Embryonic facial prominence (tissue), 1 donor: ENCODE results near the gene TMEM266.

Experiments
- DNase-seq: peaks from one replicate; pipeline ENCODE4 v3.0.0-alpha.2; 2016; ENCODE audit errors: extremely low spot score

TMEM266 gene

DNA sequence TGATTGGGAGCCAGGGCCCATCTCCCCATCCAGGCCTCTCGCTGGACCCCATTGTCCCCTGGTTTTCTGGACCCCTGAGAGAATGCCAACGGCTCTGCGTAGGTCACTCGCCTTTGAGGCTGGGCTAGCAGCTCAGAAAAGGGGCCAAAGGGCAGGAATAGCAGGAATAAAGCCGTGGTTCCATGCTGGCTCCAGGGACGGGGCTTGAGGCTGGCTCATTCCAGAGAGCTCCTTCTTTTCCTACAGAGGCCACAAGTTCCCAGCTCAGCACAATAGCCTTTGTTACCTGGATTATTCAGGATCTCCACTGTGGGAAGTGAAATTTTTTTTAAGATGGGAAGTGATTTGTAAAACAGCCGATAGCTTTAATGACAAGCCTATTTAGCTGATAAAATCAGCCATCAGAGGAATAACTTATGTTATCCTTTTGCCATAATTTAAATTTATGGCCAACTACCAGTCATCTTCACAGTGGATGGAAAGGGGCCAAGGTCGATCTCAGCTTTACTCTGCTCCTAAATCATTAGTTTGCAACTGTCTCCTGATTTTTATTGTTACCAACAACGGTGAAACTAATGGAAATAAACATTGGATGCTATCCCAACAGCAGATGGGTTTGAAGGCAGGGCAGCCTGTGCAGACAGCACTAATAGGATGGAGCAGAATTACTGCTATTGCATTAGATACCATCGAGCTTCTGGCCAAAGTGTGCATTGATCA, 124.3 kb downstream of the TMEM266 start:
- DNase-seq: no peak

DNA sequence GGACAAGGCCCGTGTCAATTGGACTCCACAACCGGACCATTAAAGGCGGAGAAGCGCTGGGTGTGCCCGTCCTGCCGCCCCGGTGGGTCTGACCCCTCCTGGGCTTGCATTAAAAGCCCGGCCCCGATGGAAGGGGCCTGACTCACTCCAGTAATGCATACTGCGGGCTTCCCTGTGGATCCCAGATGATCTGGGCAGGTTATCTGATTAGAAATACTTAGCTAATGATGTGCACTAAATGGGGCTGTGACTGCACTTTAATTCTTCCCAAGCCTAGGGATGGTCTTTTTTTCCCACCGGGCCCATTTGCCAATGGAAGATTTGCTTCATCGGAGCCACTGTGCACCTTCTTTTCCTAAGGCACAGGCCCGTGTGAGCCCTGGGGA, 124.9 kb downstream of the TMEM266 start:
- DNase-seq: no peak

DNA sequence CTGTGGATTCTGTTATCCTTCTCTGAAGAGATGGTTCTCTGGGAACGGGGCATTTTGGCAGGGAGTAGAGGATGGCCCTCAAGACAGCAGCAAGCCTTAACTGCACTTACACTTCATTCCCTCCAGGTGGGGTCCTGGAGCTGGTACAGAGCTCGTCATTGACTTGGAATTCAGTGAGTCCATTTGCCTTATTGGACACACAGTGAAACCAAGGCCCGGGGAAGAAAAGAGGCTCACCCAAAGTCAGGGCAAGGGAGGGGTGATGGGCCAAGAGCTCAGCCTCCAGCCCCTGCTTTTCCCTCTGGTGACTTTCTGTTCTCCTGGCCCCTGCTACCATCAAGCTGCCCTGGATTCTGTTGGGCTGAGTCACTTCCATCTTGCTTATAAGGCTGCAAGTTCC, 125.9 kb downstream of the TMEM266 start:
- DNase-seq: no peak

DNA sequence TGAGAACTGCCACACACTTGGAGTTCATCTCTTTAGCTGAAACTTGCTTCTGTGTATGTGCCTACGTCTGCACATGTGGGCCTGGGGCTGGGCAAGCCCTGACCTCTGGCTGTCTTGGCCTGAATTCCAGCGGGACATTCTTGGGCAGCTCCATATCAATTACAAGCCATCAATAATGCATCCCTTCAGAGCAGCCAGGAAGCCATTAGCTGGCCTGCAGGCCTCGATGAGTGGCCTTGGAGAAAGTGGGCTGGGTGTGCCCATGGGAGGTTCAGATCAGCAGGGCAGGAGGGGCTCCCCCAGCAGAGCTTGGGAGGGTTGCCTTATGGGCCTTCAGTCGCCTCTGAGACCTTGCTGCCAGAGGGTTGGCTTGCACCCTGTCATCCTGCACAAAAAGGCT, 127.4 kb downstream of the TMEM266 start:
- DNase-seq: no peak

DNA sequence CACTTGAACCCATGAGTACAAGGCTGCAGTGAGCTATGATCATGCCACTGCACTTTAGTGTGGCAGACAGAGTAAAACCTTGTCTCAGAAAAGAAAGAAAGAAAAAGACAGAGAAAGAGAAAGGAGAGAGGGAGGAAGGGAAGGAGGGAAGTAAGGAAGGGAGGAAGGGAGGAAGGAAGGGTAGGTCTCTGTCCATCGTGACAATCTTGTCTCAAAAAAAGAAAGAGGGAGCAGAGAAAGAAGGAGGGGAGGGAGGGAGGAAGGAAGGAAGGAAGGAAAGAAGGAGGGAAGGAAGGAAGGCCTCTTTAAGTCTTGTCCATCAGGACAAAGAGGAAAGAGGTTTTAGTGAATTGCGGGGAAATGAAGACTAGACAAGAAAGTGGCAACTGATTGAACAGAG, 129.3 kb downstream of the TMEM266 start:
- DNase-seq: no peak

DNA sequence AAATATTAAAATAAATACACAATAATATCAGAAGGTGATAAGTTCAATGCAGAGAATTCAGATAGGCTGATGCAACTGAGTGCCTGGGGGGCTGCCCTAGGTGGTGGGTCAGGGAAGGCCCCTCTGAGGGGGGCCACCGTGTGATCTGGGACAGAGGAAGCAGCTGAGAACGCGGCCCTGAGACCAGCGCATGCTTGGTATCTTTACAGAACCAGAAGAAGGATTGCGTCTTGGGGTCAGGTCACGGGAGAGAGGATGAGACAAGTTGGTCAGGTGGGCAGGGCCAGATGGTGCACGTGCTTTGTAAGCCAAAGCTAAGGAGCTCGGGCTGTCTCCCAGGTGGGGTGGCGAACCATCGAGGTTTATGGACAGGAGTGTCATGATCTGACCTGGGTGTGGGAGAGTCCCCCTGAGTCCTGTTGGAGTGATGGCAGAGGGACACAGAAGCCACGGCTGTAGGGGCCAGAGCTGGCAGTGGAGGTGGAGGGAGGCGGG, 130.3 kb downstream of the TMEM266 start:
- DNase-seq: no peak

DNA sequence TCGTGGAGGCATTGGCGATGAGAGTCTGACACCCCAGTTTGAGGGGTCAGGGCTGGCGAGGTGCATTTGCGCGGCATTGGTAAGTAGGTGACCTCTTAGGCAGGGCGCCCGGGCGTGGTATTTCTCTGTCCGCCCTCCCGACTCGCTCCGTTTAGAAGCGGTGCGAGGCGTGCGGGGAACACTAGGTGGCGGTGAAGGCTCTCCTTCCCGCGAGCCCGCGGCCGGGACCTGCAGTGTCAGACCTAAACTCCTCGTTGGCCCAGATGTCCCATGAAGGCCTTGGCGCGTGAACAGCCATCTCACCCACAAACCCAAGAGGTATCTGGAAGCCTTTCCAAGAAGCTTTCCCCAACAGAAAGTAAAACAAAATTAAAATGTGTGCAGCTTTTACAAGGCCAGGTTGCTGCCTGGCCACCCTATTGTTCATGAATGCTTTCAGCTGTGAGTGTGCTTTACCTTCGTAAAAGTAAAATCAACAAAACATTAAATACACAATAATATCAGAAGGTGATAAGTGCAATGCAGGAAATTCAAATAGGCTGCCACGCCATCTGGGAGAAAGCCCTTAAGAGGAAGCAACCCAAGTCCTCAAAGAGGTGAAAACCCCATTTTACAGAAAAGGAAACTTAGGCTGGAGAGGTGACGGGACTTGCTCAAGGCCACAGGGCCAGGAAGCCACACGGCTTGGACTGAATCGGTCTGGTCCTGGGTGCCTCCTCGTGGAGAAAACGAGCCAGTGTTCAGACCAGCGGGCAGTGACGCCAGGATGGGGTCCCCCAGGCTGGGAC, 131.2 kb downstream of the TMEM266 start:
- DNase-seq: no peak

DNA sequence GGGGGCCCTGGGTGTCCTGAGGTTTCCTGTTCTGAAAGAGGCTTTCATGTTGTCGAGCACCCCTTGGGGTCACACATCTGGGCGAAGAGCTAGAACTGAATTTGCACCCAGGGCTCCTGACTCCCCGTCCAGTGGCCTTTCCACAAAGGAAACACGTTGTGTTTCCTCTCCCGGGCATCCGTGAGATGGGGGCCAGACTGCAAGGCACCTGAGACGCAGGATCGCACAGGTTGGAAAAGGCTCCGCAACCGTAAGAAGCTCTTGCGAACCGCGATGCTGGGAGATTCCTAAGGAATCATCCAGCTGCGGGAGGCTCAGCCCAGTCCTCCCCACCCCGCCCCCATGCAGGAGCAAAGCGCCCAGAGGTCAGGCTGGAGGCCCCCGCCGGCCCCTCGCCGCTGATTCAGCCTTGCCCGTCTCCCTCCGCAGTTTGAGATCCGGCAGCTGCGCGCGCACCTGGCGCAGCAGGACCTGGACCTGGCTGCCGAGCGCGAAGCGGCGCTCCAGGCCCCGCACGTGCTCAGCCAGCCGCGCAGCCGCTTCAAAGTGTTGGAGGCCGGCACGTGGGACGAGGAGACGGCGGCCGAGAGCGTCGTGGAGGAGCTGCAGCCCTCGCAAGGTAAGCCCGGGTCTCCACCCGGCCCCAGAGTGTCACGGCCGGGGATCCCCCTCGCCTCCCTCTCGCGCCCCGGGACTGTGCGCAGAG, 131.9 kb downstream of the TMEM266 start:
- DNase-seq: no peak

DNA sequence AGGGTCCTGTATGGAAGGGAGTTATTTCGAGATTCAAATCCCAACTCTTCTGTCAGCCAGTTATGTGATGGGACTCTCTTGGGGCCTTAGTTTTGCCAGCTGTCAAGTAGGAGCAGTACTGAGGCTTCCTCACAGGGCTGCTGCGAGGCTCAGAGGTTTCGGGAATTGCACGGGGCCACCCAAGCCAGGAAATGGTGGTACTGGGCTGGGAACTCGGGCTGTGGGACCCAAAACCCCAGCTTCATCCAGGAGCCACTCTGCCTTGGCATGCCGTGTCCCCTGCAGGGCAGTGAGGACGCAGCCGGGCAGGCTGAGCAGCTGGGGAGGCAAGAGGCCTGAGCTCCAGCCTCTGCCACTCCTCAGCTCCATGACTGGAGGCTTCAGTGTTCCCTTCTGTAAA, 132.9 kb downstream of the TMEM266 start:
- no peak for DNase-seq

DNA sequence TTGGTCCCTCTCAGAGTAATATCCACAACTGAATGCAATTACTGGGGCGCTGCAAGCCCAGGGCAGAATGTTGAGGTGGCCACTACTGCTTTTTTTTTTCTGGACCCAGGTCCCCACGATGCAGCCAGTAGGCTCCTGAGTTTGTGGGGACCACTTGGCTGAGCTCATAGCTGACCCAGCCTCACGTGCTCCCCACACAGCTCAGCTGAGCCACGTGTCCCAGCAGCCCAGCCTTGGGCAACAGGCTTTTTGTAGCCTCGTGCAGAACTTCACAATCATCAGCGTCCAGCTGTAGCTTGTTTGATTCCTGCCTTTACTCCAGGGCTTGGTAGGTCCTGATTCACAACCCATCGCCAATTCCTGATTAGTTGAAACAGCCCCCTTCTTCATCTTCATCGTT, 134.1 kb downstream of the TMEM266 start:
- no peak for DNase-seq

DNA sequence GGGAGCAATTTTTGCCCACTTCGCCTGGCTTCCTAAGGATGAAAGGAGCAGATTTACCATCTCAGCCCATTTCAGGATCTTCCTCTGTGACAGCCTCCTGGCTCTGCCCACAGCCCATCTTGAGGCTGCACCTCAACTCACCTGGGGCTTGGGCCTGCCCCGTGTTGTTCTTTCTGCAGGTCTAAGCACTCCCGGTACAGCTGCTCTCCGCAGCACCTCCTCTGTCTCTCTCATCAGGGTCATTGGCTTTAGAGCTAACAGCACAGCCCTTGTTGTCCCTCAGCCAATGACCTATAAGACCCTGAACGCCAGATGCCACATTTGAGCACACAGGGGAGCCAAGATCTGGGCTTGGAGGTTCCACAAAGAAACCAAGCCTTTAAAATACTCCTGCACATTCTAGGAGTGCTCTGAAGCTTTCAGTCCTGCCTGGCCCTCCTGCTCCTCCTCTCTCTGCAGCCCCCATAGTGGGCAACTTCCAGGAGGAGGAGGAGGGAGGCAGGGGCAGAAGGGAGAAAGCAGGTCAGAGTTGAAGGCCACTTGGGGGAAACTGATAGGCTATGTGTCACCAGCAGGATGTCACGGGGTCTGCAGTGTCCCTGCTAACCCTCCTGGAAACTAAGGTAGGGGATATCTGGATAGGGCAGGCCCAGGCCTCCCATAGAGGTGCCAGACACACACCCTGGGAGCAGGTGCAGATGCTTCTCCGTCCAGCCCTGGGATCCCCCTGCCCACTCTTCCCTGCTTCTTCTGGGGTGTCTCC, 135.9 kb downstream of the TMEM266 start:
- no peak for DNase-seq

DNA sequence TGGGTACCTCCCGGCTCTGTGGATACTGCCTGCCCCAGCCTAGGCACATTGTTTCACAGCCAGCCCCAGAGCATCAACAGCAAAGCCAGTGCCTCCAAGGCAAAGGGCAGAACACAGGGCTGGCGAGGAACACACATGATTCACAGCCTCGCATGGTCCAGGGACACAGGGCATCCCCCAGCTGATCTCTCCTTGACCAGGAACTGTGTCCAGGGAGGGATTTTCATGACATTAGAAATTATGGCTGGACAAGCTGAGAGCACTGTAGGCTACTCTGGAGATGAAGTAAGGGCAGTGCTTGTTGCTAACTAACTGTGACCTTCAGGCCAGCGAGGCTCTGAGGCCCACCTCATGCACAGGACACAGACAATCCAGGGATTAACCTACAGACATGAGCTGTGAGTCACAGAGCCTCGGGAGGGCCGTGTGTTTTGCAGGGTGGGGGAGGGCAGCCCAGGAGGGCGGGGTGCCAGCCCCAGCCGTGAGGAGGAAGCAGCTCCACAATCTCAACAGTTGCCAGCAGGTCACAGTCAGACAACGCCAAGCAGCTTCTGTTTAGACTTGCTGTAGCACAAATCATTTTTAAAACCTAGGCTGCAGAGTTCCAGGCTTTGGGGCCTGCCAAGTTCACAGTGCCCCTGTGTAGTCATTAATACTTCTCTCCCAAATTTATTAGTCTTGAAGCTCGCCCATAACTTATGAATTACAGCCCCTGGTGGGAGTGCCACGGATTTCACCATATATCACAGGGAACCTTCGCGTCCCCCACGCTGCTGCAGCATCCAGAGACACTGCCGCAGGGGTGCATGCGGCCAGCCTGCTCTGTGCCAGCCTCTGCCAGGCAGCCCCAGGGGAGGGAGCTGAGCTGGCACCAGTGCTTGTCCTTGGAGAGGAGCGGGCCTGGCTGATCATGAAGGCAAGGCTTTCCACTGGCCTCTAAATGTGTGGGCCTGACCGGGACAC, 136.8 kb downstream of the TMEM266 start:
- DNase-seq: no peak

DNA sequence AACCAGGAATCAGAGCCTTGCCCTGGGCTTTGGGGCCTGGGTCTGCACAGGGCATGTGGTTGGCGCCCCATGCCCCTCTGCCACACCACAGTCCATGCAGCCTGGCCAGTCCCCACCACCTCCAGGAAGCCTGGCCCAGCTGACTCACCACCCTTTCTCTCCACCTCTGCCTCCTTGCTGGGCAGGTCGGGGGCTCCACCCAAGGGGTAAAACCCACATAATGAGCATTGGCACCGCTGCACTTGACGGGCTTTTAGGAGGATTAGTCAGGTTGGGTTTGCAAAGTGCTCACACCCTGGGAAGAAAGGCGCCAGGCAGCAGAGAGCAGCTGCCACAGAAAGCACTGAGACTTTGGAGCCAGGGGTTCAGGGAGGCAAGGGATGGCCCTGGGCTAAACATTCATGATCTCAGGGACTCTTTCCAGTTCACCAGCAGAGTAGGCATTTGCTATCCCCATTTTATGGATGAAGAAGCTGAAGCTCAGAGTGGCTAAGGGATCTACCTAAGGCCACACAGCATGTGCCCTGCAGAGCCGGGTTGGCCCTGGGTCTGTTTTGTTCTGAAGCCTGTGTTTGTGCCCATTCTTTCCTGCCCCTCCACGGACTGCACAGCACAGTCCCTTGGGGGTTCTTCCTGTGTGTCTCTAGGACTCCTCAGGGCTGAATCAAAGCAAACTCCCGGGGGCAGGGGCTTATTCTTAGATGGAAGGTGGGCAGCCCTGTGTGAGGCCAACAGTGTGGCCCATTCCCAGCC, 138.1 kb downstream of the TMEM266 start:
- no peak for DNase-seq

DNA sequence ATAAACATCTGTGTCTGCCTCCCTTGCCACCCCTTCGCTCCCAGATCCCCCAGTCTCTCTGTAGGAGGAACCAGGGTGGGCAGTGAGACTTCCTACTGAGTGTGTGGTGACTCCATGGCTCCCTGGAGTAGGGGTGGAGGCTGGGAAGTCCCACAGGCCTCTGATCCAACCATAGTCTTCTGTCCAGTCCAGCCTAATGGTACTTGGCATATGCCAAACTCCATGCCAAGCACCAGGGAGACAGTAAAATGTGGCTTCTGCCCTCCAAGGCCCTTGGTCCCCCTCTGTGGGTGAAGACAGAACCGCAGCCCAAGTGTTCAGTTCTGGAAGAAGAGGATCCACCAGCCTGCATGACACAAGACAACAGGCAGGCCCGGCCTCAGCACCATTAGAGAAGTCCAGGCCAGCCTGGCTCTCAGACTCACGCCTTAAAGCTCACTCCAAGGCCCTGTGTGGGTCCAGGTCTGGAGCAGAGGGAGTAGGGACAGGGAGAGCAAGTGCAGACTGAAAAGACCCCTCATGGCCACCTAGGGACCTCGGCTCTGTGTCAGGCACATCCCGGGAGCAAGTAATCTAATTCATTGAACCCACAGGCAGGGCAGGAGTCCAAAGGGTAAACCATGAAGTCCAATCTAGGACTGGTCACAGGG, 138.8 kb downstream of the TMEM266 start:
- DNase-seq: no peak

DNA sequence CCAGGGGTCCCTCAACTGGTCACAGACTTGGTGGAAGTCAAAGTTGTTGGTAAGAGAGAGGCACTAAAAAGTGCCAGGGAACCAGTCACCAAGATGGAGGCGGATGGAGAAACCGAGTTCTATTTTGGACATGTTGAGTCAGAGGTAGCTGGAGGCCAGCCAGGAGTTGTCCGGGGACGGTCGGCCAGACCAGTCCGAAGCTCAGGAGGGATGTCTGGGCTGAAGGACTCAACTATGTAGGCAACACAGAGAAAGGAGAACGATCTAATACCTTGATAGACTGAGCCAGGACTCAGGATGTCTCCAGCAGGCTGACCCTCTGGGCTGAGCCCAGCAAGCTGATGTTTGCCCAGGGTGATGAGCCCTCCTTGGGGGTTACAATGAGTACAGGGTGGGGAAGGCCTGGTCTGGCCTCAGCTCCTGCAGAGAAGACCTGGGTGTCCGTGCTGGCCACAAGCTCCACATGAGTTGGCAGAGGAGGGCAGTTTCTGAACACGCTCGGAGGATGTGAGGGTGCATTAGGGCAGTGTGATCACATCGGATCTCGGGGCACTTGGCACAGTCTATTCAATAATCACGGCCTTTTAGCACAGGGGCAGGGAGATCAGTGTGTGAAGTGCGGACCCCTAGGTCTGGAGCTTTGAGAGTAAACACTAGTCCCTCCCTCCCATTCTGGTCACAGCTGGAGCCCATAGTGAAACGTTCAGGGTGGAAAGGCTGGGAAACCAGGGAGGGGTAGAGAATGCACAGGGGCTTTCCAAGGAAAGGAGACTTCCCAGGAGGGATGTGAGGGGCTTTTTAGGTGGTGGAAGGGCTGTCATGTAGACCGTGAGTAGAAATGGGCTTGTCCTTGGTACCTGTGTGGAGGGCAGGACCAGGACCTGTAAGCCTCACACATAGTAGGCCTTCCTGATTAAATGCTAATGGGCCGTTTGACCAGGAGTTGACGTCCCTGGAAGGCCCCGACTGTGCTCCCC, 139.6 kb downstream of the TMEM266 start:
- DNase-seq: no peak

DNA sequence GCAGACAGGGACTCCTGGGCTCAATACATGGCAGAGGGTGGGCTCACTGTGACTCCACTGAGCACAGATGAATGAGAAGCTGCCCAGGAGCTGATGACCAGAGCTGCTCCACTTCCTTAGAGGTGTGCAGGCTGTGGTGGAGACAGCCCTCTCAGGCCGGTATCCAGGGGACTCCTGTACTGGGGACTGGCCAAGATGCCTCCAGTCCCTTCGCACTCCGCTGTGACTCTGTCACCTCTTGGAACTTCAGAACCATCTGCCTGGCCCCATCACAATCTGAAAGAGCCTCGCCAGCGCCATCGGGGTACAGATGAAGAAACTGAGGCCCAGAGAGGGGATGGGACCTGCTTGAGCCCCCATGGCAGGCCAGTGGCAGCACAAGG, 140.3 kb downstream of the TMEM266 start:
- DNase-seq: no peak

DNA sequence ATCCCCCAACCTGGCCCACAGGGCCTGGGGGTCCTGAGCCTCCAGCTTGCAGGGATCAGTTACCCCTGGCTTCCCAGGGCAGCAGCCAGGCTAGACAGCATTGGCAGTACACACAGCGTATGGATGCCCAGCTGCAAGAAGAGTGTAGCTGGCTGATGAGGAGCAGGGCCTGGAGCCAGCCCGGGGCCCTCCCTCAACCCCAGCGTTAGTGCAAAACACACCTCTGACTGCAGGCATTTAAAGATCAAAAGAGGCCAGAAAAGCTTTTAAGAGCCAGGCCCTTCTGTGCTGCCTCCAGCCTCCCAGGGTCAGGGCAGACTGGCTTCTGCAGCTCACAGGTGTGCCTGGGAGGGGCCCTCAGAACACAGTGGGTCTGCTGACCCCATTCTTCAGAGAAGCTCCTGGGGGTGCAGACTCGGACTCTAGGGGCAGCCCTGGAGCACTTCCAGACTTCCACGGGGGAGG, 140.9 kb downstream of the TMEM266 start:
- DNase-seq: no peak
